HepG2 (cell line): ENCODE measurements around the gene SLCO2A1. TPM values are rescaled to one million over a fixed set of nuclear protein-coding genes. Genes with fewer than 3 reads are reported as not detected.

Source experiments
- HMGXB4 ChIP-seq, 2 experiments: sonication (generic) in 1 of 2; formaldehyde crosslinking in 1 of 2; IDR thresholded peaks; 2 replicates each; pipeline versions ENCODE4 v1.4.0 to v1.6.1; 2018 to 2020; ENCODE audit warnings: missing genetic modification reagents in 2 of 2, borderline replicate concordance in 1 of 2, low read depth in 1 of 2, mild to moderate bottlenecking in 1 of 2, missing biosample characterization in 1 of 2
- HNRNPL ChIP-seq: fragments of 200-400 bp; formaldehyde crosslinking; IDR thresholded peaks from 2 replicates; pipeline ENCODE4 v1.6.1; 2017; ENCODE audit warnings: mild to moderate bottlenecking, low read depth, low read length
- KLF16 ChIP-seq, 2 experiments: sonication (generic) in 1 of 2; formaldehyde crosslinking in 1 of 2; IDR thresholded peaks; 2 replicates each; pipeline versions ENCODE4 v1.6.1 to v1.8.0; 2016 to 2023; ENCODE audit warnings: missing genetic modification reagents in 2 of 2, missing compliant biosample characterization in 1 of 2
- MBD4 ChIP-seq: IDR thresholded peaks from 2 replicates; pipeline ENCODE4 v1.6.1; 2012; ENCODE audit warnings: low read length, inconsistent platforms, borderline replicate concordance
- NCOA1 ChIP-seq: sonication (generic); formaldehyde crosslinking; IDR thresholded peaks from 2 replicates; pipeline ENCODE4 v1.9.0; 2021; ENCODE audit warnings: missing genetic modification reagents
- NFKB2 ChIP-seq: sonication (generic); formaldehyde crosslinking; IDR thresholded peaks from 2 replicates; pipeline ENCODE4 v1.4.0; 2020; ENCODE audit warnings: missing genetic modification reagents, borderline replicate concordance
- NFYB ChIP-seq: sonication (generic); formaldehyde crosslinking; IDR thresholded peaks from 2 replicates; pipeline ENCODE4 v1.4.0; 2020; ENCODE audit warnings: missing genetic modification reagents
- RXRA ChIP-seq: sonication (generic); formaldehyde crosslinking; IDR thresholded peaks from 2 replicates; pipeline ENCODE4 v1.5.1; 2020; ENCODE audit warnings: missing genetic modification reagents
- RXRB ChIP-seq: IDR thresholded peaks from 2 replicates; pipeline ENCODE4 v1.6.1; 2016; ENCODE audit warnings: borderline replicate concordance, missing genetic modification reagents, missing compliant biosample characterization
- SETDB1 ChIP-seq: sonication (generic); formaldehyde crosslinking; IDR thresholded peaks from 2 replicates; pipeline ENCODE4 v1.5.1; 2020; ENCODE audit warnings: missing genetic modification reagents, mild to moderate bottlenecking, borderline replicate concordance
- ZFP36L2 ChIP-seq: sonication (generic); formaldehyde crosslinking; IDR thresholded peaks from 2 replicates; pipeline ENCODE4 v1.4.0; 2020; ENCODE audit warnings: missing genetic modification reagents
- ZKSCAN8 ChIP-seq: IDR thresholded peaks from 2 replicates; pipeline ENCODE4 v1.6.1; 2016; ENCODE audit warnings: borderline replicate concordance, missing genetic modification reagents, missing compliant biosample characterization
- ZNF564 ChIP-seq: sonication (generic); formaldehyde crosslinking; IDR thresholded peaks from 2 replicates; pipeline ENCODE4 v1.8.1; 2023; ENCODE audit warnings: mild to moderate bottlenecking, missing genetic modification reagents
- ZNF597 ChIP-seq: sonication (generic); formaldehyde crosslinking; IDR thresholded peaks from 2 replicates; pipeline ENCODE4 v1.5.0; 2020; ENCODE audit warnings: missing genetic modification reagents
- ZNF670 ChIP-seq: sonication (generic); formaldehyde crosslinking; IDR thresholded peaks from 2 replicates; pipeline ENCODE4 v1.8.0; 2022; ENCODE audit warnings: mild to moderate bottlenecking, missing genetic modification reagents, borderline replicate concordance
- ZNF775 ChIP-seq: sonication (generic); formaldehyde crosslinking; IDR thresholded peaks from 2 replicates; pipeline ENCODE4 v1.4.0; 2020; ENCODE audit warnings: missing genetic modification reagents, mild to moderate bottlenecking, moderate library complexity, borderline replicate concordance
- polyA plus RNA-seq, 8 experiments: library from polyadenylated mRNA; depleted of rRNA in 3 of 8; stranded (reverse) in 7 of 8; unstranded in 1 of 8; fragments of >200 nt; fragmentation: Illumina TruSeq in 4 of 8; extraction: Trizol in 4 of 8; gene quantifications; 2 replicates each; pipeline versions ENCODE4 v1.2.1 to v1.2.3, GENCODE V29; 2011 to 2016; ENCODE audit warnings: low read depth in 4 of 8, missing spikeins in 1 of 8, mixed read lengths in 1 of 8; ENCODE audit not compliant: insufficient read depth in 1 of 8
- total RNA-seq, 5 experiments: library from RNA; depleted of rRNA; stranded (reverse); fragments of >200 nt; fragmentation: Illumina TruSeq; extraction: Trizol; gene quantifications; 2 replicates each; pipeline ENCODE4 v1.2.3, GENCODE V29; 2016; ENCODE audit warnings: low read depth in 1 of 5
- TF ChIP-seq, protein P1 (sequence below): sonication (generic); formaldehyde crosslinking; IDR thresholded peaks from 2 replicates; pipeline ENCODE4 v1.4.0; 2020; ENCODE audit warnings: missing genetic modification reagents, low read depth, mild to moderate bottlenecking, borderline replicate concordance
- TF ChIP-seq, protein P2 (sequence below): sonication (generic); formaldehyde crosslinking; IDR thresholded peaks from 2 replicates; pipeline ENCODE4 v1.8.0; 2022; ENCODE audit warnings: mild to moderate bottlenecking, missing genetic modification reagents, moderate library complexity
- TF ChIP-seq, protein P3 (sequence below): sonication (generic); formaldehyde crosslinking; IDR thresholded peaks from 2 replicates; pipeline ENCODE4 v1.8.1; 2023; ENCODE audit warnings: mild to moderate bottlenecking, missing genetic modification reagents
- TF ChIP-seq, protein P4 (sequence below): sonication (generic); formaldehyde crosslinking; IDR thresholded peaks from 2 replicates; pipeline ENCODE4 v1.8.1; 2022; ENCODE audit warnings: mild to moderate bottlenecking, missing genetic modification reagents

SLCO2A1 gene
- total and polyA plus RNA-seq, 2 of the 13 experiments (the other 11 are each of a cell fraction or from before 2014, with no cell fraction given): 0.04 TPM; not detected in 1

DNA sequence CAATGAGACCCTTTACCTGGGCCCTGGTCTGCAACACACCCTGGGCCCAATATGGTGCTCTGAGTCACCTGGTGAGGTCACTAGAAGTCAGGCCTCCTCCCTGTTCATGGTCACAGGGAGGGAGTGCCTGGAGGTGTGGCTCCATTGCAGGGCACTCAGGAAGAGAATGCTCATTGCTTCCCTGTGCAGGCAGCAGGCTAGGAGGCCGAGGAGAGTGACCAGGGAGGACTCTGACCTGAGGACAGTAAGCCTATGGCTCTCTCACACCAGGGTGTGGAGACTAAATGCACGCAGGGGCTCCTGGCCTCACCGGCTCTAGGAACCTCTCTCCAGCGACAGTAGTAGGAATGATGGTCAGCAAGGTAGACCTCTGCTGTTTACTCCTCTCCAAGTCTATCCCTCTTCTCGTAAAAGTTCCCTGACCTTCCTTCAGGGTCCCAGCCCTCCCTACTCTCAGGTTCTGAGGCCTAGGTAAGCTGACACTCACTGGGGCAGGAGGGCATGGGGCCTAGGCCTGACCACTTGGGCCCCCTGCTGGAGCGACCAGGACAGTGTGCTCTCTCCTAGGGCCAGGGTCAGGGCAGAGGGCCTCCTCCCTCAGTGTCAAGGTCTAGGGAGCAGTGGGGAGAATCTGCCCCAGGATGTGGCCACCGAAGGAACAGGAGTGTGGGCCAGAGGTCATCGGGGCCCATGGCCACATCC is 9.6 kb upstream of the SLCO2A1 start (continued):
- TF ChIP-seq ZNF597 (CRISPR knock-in tag) (no peak), RXRB (CRISPR knock-in tag) (no peak), HNRNPL (no peak), ZKSCAN8 (CRISPR knock-in tag) (no peak), MBD4 (no peak), HMGXB4 (CRISPR knock-in tag; IDR thresholded peaks at IDR 0.05; ENCODE audit: borderline replicate concordance in 1 of 2, low read depth in 1 of 2) (peak; percentile 32 to 76; a peak in 2 of 4 replicates), NFYB (CRISPR knock-in tag) (no peak), NFKB2 (CRISPR knock-in tag) (peak; percentile 39; the same call in 1 of the 2 replicates), ZNF775 (CRISPR knock-in tag) (no peak), SETDB1 (no peak), KLF16 (CRISPR knock-in tag; IDR thresholded peaks at IDR 0.05) (0 out of 4 replicates have a peak, but pooled peaks of 1 of the 2 experiments have one; percentile 38), RXRA (CRISPR knock-in tag) (no peak), NCOA1 (CRISPR knock-in tag) (no peak), ZNF564 (CRISPR knock-in tag) (no peak), ZNF670 (CRISPR knock-in tag) (no peak), ZFP36L2 (CRISPR knock-in tag) (no peak)
- TF ChIP-seq, protein P1, sequence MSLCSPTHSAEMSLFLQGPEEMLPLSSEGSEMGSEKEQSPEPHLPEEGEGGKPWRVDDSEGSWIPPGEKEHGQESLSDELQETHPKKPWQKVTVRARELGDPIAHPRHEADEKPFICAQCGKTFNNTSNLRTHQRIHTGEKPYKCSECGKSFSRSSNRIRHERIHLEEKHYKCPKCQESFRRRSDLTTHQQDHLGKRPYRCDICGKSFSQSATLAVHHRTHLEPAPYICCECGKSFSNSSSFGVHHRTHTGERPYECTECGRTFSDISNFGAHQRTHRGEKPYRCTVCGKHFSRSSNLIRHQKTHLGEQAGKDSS: 0 out of 2 replicates have a peak, but pooled peaks have one; percentile 29
- TF ChIP-seq, protein P2, sequence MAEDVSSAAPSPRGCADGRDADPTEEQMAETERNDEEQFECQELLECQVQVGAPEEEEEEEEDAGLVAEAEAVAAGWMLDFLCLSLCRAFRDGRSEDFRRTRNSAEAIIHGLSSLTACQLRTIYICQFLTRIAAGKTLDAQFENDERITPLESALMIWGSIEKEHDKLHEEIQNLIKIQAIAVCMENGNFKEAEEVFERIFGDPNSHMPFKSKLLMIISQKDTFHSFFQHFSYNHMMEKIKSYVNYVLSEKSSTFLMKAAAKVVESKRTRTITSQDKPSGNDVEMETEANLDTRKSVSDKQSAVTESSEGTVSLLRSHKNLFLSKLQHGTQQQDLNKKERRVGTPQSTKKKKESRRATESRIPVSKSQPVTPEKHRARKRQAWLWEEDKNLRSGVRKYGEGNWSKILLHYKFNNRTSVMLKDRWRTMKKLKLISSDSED: no peak
- TF ChIP-seq, protein P3, sequence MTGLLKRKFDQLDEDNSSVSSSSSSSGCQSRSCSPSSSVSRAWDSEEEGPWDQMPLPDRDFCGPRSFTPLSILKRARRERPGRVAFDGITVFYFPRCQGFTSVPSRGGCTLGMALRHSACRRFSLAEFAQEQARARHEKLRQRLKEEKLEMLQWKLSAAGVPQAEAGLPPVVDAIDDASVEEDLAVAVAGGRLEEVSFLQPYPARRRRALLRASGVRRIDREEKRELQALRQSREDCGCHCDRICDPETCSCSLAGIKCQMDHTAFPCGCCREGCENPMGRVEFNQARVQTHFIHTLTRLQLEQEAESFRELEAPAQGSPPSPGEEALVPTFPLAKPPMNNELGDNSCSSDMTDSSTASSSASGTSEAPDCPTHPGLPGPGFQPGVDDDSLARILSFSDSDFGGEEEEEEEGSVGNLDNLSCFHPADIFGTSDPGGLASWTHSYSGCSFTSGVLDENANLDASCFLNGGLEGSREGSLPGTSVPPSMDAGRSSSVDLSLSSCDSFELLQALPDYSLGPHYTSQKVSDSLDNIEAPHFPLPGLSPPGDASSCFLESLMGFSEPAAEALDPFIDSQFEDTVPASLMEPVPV (CRISPR knock-in tag): no peak
- TF ChIP-seq, protein P4, sequence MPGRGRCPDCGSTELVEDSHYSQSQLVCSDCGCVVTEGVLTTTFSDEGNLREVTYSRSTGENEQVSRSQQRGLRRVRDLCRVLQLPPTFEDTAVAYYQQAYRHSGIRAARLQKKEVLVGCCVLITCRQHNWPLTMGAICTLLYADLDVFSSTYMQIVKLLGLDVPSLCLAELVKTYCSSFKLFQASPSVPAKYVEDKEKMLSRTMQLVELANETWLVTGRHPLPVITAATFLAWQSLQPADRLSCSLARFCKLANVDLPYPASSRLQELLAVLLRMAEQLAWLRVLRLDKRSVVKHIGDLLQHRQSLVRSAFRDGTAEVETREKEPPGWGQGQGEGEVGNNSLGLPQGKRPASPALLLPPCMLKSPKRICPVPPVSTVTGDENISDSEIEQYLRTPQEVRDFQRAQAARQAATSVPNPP (CRISPR knock-in tag): no peak
